Left forelimb (tissue), 1 donor: Measurements from ENCODE around the gene LIMA1.
"Not testable (repeated sequence)": the region's sequence is repeated elsewhere in the genome, so short reads cannot be mapped to it uniquely, and the experiment has no call there.

ENCODE experiments used
- DNase-seq: peaks from one replicate; pipeline ENCODE4 v3.0.0-alpha.2; 2018; ENCODE audit warnings: low spot score

LIMA1 gene

GRCh38 chr12:50247665-50248064, 35.7 kb downstream of the LIMA1 start:
- not testable (repeated sequence) for DNase-seq

DNA sequence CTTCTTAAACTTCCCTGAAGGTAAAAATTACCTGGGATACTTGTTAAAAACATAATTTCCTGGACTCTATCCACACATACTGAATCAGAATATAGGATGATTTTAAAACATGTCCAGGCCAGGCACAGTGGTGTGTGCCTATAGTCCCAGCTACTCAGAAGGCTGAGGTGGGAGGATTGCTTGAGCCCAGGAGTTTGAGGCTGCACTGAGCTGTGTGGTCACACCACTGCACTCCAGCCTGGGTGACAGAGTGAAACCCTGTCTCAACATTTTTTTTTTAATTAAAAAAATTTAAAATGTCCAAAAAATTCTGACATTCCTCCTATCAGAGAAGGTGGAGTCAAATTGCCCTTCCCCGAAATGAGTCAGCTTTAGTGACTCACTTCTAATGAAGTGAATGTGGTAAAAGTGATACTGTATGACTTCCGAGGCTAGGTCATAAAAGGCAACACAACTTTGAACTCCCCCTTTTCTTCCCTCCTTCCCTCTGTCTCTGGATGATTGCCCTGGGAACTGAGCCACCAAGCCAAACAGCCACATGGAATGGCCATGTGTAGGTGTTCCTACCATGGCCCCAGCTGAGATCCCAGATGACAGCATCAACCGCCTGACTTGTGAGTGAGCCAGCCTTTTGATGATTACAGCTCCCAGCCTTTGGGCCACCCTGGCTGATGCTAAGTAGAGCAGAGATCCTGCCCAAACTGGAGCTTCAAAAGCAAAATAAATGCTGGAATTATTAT, 36.3 kb downstream of the LIMA1 start:
- DNase-seq = no peak

- no peak for DNase-seq
Measured at GRCh38 chr12:50246197-50246865, 37.0 kb downstream of the LIMA1 start.

DNA sequence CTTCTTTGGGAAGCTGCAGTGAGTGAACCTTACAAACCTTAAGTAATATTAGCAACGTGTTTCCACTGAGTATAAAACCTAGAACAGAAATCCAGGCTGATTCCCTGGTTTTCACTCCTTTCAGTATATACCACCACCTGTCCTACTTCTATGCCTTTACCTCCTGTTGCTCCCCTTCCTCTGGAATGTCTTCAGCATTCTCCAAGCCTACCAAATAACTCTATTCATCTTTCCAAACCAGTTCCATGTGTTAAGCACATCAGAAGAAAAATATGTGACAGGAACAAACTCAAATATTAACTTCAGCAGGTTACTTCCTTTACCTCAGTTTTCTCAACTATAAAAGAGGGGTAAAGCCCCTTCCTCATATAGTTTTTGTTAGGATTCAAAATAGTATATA, 39.8 kb downstream of the LIMA1 start:
- DNase-seq = no peak

DNA sequence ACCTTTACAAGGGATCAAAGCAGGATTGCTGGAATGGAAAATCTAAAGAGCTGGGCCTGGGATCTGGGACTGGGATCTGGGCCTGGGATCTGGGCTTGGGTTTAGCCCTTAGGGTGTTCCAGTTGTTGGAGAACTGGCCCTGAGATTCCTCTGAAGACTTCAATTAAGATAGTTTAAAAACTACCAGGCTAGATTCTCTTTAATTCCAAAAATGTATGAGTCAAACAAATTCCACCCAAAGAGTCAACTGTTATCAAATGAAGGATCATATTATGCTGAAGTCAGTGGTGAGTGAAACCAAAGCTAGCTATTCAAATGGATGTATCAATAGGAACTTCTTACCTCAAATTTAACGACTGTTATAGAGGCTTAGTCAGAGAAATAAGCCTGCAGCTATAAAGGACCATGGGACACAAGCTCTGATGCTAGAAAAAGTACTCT, 40.5 kb downstream of the LIMA1 start:
- DNase-seq = no peak

DNA sequence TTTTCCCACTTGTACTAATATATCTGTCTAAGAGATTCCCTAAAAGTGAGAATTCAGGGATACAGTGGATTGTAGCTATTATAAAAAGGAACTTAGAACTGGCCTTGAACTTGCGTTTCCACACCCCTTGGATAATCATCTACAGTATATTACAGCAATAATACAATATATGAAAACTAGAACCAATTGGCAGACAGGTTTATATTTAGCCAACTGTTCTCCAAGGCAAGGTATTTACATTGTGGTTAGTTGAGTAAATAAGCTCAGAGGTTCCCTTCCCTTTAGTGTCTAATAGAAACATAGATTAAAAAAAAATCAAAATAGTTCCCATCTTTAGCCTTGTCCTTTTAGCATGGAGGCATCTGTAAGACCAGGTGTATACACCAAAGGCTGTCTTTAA, 42.1 kb downstream of the LIMA1 start:
- no peak for DNase-seq

DNA sequence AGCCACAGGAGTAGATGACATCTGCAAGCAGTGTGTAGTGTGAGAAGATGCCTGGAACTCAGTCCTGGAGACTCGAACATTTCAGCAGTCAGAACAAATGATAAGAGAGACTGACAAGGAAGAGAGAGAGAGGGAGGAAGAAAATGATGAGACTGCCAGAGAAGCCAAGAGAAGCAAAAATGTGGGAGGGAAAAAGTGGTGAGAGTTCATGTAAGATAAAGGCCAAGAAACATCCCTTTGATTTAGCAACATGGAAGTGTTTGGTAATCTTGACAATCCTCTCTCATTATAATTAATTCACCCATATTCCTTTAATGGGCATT, 42.6 kb downstream of the LIMA1 start:
- no peak for DNase-seq

DNA sequence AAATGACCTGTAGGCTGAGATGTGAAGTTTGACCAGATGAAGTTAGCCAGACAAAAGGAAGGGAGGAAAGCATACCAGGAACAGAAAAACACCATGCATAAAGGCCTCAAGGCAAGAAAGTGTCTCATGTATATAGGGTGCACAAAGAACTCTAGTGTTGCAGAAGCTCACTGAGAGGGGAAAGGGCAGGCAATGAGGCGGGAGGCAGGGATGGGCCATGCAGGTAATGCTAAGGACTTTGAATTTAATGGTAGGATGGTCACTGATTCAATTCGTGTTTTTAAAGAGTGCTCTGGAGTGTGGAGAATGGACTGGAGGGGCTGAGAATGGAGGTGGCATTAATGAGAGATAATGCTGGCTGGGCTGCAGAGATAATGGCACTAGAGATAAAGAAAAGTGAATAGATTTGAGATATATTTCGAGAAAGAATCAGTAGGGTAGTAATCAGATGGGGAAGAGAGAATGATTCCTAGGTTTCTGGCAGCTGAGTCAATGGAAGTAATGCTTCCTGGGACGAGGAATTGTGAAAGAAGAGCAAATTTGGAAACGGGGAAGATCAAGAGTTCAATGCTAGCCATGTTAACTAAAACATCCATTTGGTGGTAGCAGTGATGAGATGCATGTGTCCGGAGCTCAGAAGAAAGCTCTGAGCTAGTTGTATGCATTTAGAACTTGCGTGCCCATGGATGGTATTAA, 43.1 kb downstream of the LIMA1 start:
- no peak for DNase-seq

GRCh38 chr12:50239355-50239891, 43.9 kb downstream of the LIMA1 start:
- DNase-seq = no peak

GRCh38 chr12:50234347-50234746, 49.0 kb downstream of the LIMA1 start:
- no peak for DNase-seq

DNA sequence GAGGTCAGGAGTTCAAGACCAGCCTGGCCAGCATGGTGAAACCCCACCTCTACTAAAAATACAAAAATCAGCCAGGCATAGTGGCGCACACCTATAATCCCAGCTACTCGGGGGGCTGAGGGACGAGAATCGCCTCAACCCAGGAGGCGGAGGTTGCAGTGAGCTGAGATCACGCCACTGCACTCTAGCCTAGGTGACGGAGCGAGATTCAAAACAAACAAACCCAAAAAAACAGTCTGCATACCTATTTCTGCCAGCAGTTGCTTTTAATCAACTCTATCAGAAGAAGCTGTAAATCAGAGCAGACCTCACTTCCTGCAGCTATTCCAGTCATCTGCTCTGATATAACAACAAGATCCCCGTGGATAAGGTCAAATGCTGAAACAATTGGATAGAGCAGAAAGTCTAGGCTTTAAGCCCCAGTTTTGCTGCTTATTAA, 50.5 kb downstream of the LIMA1 start:
- DNase-seq = no peak

DNA sequence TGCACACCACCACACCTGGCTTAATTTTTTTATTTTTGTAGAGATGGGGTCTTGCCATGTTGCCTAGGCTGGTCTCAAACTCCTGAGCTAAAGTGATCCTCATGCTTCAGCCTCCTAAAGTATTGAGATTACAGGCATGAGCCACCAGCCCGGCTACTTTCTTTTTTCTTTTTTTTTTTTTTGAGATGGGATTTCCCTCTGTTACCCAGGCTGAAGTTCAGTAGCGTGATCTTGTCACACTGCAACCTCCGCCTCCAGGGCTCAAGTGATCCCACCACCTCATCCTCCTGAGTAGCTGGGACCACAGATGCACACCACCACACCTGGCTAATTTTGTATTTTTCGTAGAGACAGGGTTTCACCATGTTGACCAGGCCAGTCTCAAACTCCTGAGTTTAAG, 51.1 kb downstream of the LIMA1 start:
- DNase-seq = no peak

DNA sequence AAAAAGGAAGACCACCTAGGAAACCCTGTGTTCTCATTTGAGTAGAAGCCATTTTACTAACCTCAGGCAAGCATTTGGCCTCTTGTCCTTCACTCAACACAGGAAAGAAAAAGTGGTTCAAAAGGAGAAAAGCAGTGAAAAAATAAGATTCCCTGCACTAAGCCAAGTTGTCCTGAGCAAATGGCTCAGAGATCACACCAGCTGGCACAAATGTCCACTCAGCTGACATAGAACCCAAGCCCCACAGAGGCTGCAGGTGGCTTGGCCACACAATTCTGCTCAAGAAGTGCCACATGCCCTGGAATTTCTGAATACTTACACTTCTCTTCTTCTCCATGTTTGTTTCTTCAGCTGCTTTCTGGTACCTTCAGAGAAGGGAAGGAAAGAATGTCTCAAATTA, 52.0 kb downstream of the LIMA1 start:
- DNase-seq = no peak

GRCh38 chr12:50230217-50230616, 53.1 kb downstream of the LIMA1 start:
- DNase-seq = no peak

GRCh38 chr12:50224026-50224692, 59.2 kb downstream of the LIMA1 start:
- no peak for DNase-seq

DNA sequence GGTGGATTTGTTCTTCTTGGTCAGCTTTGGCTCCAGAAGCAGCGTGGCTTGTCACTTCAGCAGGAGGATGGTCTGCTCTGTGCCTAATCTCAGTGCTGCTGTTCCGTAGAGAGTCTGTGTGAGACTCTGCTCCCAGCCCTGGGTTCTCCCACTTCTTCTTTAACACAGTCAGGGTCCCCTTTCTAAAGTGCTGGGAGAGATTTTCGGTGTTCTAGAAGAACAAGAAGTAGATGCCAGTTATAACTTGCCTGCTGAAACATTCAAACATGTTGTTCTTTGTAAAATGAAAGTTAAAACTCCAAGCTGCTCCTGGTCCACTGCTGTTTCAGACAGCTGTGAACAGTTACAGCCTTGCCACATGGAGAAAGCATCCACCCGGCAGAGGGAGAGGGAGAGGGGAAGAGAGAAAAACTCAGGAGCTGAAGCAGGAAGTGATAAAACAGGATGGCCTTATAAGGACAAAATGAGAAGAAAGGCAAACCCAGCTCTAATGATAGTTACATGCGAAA, 61.0 kb downstream of the LIMA1 start:
- peak; percentile 77 for DNase-seq

- DNase-seq = no peak
Measured at GRCh38 chr12:50221228-50222008, 61.9 kb downstream of the LIMA1 start.

DNA sequence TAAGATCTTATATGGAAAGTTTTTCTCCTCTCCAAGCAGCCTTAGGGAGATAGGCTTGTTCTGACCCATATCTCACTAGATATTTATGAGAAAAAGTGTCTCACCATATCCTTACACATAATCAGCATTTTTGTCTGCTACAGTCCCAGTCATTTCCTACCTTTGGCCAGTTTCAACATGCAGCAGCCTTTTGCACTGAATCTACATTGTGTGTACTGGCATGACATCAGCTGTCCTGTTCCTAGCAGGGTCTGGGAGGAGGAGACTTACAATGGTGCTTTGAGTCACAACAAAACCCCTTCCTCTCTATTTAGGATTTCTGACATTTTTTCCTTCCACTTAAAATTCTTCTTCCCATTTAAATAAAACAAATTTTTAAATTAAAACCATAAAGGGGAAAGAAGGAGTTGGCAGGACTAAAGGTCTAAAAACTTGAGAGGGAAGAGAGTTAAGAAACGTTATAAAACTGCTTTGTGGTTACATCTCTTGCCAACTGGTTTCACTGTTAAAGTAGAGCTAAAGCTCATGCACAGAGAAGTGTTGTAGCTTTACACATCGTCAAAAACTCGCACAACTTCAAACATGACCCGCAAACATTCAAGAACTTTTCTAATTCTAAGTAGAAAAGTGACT, 62.8 kb downstream of the LIMA1 start:
- DNase-seq = no peak

GRCh38 chr12:50219544-50219943, 63.8 kb downstream of the LIMA1 start:
- DNase-seq = no peak

- not testable (repeated sequence) for DNase-seq
Measured at GRCh38 chr12:50219001-50219400, 64.3 kb downstream of the LIMA1 start.

DNA sequence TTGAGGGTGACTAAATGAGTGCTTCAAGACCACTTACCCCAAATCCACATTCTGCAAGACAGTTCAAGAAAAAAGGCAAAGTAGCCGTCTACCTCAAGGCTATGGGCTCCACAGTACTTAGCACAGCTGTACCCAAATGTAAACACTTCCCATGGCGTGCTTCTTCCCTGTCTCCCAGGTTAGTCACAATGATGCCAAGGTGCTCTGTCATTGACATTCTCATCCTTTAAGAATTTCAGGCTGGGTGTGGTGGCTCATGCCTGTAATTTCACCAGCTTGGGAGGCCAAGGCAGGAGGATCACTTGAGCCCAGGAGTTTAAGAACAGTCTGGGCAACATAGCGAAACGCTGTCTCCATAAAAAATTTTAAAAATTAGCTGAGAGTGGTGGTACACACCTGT, 64.9 kb downstream of the LIMA1 start:
- no peak for DNase-seq
